GM21825 (cell line): ENCODE measurements around the gene ZFP28.

Experiments used
- ATAC-seq: cut with Tn5 transposase; IDR thresholded peaks from one replicate; pipeline ENCODE4 v1.9.1; 2021; ENCODE audit warnings: mild to moderate bottlenecking, moderate library complexity; ENCODE audit not compliant: unreplicated experiment

Gene ZFP28

GRCh38 chr19:56538761-56539263, at the start of gene ZFP28:
Gene ZFP28 (plus strand): TSS chr19:56538948. CDS start chr19:56539019, 71 bp downstream.
- ATAC-seq: peak; percentile 47

GRCh38 chr19:56491399-56491798, 47.3 kb upstream of the ZFP28 start:
- no peak for ATAC-seq

DNA sequence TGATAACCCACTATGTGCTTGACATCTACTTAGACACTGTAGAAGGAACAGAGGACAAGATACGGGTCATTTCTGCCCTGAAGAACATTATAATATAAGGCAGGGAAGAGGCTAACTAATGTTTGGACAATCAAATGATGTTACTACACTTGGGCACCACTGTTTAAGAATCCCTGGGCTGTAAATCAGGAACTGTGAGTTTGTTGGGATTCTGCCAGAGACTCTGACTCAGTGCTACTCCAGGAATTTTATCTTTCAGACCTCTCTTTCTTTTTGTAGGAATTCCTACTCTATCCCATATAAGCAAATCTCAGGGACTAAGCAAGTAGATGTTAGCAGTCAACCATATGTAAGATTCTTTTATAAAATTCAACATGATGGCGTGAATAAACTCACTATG, 34.2 kb upstream of the ZFP28 start:
- no peak for ATAC-seq

GRCh38 chr19:56507446-56508289, 31.1 kb upstream of the ZFP28 start, which contains the start of gene ZNF471:
Gene ZNF471 (plus strand): TSS chr19:56507855. CDS start chr19:56511572, 3,717 bp downstream.
- ATAC-seq: no peak

DNA sequence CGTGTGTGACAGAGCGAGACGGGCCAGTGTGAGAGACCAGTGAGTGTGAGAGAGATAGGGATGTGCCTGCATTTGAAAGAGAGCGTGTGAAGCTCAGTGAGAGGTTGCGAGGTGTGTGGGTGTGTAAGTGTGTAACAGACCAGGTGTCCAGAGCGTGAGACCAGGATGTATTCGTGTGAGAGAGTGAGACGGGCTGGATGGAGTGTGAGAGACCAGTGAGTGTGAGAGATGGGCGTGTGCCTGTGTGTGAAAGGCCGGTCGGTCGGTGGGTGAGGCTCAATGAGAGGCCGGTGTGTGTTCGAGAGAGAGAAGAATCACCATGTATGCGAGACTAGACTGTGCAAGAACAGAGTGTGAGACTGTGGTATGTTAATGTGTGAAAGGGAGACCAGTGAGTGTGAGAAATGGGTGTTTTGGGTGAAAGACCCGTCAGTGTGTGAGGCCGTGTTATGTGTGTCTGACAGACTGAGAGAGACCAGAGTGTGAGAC, 30.4 kb upstream of the ZFP28 start:
- ATAC-seq: no peak

- ATAC-seq: no peak
These were observed 13.4 kb upstream of the ZFP28 start for GRCh38 chr19:56525214-56525860.

GRCh38 chr19:56537442-56537841, 1.3 kb upstream of the ZFP28 start:
- no peak for ATAC-seq

DNA sequence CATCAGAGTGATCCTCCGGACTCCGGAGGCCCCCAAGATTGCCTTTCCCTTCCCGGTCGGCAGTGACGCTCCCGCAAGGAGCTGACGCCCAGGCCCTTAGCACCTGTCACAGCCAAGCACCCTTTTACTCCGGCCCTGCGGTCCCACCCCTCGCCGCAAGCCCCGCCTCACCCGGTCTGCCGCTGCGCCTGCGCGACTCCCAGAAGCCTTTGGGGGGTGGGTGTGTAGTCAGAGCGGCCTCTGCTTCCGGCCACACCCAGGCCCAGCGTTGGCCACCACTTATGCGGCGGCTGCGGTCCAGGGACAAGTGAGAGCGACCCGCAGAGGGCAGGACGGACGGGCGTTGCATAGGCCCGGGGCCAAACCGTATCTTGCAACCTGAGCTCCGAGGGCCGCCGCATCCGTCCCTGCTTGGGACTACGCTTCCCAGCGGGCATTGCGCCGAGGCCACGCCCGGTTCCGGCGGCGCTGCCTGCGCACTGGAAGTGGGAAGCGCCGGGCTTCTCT, 441 bp upstream of the ZFP28 start:
- ATAC-seq: peak; percentile 83

GRCh38 chr19:56543776-56544175, 5.0 kb downstream of the ZFP28 start:
- ATAC-seq: no peak

GRCh38 chr19:56547535-56547934, 8.8 kb downstream of the ZFP28 start:
- ATAC-seq: no peak

DNA sequence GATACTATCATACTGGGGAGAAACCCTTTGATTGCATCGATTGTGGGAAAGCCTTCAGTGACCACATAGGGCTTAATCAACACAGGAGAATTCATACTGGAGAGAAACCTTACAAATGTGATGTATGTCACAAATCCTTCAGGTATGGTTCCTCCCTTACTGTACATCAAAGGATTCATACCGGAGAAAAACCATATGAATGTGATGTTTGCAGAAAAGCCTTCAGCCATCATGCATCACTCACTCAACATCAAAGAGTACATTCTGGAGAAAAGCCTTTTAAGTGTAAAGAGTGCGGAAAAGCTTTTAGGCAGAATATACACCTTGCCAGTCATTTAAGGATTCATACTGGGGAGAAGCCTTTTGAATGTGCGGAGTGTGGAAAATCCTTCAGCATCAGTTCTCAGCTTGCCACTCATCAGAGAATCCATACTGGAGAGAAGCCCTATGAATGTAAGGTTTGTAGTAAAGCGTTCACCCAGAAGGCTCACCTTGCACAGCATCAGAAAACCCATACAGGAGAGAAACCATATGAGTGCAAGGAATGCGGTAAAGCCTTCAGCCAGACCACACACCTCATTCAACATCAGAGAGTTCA, 15.6 kb downstream of the ZFP28 start:
- no peak for ATAC-seq

DNA sequence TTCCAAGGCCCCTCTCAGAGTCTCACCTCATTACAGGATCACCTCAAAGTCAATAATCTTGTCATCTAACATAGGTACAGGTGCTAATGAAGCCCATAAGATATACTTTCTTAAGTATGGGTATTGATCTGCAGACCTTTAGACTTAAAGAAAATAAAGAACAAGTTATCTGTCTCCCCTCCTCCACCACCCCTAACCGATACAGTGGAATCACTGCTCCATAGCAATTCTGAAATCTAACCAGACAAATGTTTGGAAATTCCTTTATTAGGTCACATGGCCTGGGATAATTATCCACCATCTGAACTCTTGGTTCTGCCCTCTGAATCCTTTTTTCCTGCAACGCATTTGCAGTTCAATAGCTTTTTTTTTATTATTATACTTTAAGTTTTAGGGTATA, 24.0 kb downstream of the ZFP28 start:
- no peak for ATAC-seq

DNA sequence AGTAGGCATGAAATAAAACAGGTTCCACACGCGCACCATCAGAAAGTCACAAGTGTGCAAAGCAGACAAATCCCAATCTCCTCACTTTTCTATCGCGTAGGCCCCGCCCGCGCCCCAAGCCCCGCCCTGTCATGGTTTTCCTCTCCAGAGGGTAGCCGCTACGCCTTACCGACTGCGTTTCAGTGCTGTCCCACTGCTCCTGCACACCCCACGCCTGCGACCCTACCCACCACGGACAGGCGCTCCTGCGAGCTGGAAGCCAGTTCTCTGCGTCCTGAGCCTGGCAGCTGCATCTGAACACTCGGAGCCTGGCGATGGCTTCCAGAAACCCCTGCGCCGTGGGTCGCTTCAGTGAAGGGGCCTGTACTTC, 28.1 kb downstream of the ZFP28 start:
- peak; percentile 31 for ATAC-seq

GRCh38 chr19:56567274-56568120, 28.7 kb downstream of the ZFP28 start, which contains the start of gene ZNF470:
Gene ZNF470 (plus strand): TSS chr19:56567468. CDS start chr19:56570312, 2,844 bp downstream.
- peak; percentile 95 for ATAC-seq

GRCh38 chr19:56572589-56572988, 33.8 kb downstream of the ZFP28 start:
- no peak for ATAC-seq

GRCh38 chr19:56573914-56574313, 35.2 kb downstream of the ZFP28 start:
- ATAC-seq: no peak

GRCh38 chr19:56577719-56578602, 39.2 kb downstream of the ZFP28 start:
- no peak for ATAC-seq

DNA sequence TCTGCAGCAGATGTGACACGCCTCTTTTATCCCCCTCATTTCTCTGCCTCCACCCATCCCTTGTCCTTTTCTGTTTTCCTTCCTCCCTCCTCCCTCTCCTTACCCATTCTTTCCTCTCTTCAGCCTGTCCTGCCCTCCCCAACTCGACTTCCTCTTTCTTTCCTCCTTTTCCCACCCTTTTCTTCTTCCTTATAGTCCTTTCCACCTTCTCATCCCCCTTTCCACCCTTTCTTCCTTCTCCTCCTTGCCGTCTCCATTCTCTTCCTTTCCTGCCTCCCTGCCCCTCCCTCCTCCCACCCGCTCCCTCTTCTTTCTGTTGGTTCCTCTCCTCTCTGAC, 55.7 kb downstream of the ZFP28 start:
- ATAC-seq: no peak

- peak; percentile 87 for ATAC-seq
These were observed 56.2 kb downstream of the ZFP28 start, which contains the start of gene ZNF71 for GRCh38 chr19:56594783-56595547. Gene ZNF71 (plus strand): TSS chr19:56595302. CDS start chr19:56601559, 6,257 bp downstream.
